HG03139 (cell line): ENCODE measurements around the gene DUS1L.

Source experiments
- ATAC-seq: cut with Tn5 transposase; IDR thresholded peaks from one replicate; pipeline ENCODE4 v1.9.1; 2021; ENCODE audit not compliant: unreplicated experiment

DUS1L gene

DNA sequence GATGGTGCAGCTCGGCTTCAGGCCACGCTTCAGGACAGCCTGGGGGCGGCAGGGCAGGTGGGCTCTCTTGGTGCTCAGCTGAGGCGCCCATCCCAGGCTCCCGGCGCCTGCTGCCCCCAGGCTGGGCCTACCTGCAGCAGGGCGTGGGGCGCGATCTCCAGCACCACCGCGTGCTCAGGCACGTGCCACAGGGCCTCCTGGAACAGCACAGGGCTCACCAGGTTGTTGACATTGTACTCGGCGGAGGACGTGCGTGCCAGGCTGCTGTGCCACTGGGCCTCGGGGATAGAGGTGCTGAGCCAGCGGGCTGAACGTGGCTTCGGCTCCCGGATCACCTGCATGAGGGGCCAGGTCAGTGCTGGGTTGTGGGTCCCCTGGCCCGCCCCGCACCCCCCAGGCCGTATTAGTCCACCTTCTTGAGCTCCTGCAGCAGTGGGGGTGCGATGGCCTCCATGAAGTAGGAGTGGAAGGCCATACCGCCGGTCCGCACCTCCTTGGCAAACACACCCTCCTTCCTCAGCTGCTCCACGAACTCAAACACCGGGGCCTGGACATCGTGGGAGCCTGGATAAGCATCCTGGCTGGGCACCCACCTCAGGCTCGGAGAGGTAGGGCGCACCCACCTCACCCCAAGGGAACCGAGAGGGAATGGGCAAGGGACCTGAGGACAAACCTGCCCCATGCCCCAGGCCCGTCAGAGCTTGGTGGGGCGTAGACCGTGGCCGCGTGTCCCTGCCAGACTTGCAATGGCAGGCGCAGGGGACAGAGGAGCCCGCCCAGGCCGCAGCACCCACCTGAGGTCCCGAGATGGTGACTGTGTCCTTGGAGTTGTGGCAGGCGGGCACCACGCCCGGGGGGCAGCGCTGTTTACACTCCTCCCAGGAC lies 23.5 kb upstream of the DUS1L start:
- no peak for ATAC-seq

DNA sequence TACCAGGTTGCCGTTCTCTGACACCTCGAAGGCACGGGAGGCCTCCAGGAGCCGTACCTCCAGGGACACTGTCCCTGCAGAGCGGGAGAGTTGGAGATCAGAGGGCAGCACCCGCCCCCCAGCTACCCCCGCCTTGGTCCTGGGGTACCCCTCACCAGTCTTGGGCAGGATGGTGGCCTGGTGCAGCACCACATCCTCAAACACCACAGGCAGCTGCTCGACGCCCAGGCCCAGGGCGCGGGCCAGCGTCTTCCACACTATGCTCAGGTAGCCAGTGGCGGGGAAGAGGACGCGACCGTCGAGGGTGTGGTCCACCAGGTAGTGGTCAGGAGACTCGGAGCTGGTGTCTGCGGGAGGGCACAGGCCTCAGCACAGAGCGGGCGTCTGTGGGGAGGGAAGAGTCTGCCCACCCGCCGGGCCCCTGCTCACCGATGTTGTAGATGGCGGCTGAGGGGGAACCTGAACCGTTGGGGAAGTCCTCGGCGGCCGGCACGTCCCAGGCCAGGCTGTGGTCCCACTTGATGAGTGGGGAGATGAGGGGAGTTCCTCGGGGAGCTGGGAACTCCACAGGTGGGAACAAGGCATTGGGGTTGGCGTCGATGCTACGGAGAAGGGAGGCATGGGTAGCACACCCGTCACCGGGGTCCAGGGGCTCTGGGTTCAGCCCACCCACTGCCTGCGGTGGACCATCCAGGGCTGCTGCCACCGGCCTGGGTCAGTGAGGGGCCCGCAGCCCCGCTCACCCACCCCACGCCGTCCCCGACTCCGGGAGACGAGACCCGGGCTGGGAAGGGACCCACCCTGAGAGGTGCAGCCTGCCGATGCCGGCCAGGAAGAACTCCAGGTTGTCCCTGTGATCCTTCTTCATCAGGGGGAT lies 22.6 kb upstream of the DUS1L start:
- ATAC-seq = no peak

- ATAC-seq = no peak
These were observed 21.6 kb upstream of the DUS1L start for GRCh38 chr17:82086941-82087906.

DNA sequence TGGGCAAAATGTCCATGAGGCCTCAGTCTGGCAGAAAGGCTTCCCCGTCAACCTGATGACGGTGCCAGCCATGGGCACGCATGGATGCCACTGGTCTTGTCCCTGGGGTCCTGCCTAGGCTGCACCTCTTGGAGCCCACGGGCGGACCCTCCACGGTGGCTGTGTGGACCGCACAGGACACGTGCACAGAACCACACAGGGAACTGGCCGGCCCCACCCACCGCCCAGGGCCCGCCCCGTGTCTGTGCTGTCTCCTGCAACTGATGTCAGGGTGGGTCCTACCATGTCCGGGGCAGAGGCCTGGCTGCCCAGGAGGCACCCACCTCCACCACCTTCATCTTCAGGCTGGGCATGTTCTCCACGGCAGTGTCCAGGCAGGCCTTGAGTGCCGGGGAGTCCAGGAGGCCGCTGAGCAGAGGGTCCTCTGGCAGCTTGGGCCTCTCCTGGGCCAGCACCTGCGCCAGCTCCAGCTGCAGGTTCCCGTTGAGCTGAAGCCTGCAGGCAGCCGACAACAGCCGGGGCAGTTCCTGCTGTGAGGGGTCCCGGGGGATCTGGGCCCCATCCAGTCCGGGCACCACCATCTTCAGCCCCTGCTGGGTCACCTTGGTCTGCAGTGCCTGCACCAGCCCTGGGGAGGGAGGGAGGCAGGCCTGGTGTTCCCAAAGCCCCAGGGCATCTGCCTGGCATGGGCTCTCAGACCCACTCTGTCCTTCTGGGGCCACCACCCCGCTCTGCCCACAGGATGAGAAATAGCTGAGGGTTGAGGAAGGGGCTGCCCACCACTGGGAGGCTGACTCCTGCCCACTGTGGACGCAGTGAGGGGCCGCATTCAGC lies 20.5 kb upstream of the DUS1L start:
- ATAC-seq = no peak

DNA sequence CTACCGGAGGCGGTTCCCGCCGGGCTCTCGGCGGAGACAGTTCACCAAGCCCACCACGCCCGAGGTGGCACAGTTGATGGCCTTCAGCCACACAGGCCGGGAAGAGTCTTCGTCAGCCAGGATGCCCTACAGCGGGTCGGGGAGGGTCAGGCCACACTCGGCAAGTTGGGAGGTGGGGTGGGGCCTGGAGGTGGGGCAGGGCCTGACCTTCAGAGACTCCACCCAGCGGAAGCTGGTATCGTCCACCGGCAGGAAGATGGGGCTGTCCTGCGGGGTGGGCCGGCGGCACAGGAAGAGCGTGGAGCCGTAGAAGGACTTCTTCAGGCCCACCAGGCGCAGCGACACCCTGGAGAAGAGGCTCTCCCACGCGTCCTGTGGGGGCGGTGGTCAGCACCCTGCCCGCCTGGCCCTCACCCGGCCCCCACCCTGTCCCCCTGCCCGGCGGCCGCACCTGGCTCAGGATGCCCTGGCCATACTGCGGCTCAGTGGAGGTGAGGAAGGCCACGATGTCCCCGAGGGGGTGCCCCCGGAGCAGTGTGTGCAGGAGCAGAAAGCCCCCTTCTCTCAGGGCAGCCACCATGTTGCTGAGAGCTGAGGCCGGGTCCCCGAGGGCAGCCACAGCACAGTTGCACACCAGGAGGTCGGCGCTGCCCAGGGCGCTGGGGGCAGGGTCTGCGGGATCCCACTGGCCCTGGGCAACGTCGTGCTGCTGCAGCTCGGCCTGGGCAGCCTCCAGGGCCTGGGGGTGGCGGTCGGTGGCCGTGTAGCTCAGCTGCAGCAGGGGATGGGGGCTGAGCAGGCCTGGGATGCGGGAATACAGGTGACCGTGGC lies 19.6 kb upstream of the DUS1L start:
- ATAC-seq = no peak

- ATAC-seq = no peak
These were observed 18.9 kb upstream of the DUS1L start for GRCh38 chr17:82084373-82085030.

DNA sequence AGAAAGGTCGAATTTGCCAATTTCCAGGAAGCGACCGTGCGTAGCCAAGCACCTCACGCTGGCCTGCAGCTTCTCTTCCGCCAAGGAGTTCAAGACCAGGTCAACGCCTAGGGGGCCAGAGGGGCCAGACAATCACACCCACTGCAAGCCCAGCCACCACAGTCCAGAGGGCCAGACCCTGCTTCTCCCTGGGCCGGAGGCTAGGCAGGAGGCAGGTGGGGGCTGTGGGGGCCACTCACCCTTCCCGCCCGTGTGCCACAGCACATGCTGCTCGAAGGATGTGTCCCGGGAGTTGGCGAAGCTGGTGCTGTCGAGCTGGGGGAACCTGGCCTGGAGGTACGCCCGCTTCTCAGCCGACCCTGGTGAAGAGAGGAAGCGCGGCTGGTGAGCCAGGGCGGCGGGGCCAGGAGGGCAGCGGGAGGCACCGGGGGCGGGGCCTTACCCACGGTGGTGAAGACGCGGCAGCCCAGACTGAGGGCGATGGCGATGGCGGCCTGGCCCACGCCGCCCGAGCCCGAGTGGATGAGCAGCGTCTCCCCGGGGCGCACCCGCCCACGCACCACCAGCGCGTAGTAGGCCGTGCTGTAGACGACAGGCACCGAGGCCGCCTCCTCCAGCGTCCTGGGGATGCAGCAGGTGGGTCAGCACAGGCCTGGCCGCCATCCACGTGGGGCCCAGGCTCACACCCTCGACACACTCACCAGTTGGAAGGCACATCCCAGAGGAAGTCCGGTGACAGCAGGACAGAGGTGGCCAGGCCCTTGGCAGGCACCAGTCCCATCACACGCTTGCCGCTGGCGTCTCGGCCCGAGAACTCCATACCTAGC lies 18.1 kb upstream of the DUS1L start:
- ATAC-seq = no peak

DNA sequence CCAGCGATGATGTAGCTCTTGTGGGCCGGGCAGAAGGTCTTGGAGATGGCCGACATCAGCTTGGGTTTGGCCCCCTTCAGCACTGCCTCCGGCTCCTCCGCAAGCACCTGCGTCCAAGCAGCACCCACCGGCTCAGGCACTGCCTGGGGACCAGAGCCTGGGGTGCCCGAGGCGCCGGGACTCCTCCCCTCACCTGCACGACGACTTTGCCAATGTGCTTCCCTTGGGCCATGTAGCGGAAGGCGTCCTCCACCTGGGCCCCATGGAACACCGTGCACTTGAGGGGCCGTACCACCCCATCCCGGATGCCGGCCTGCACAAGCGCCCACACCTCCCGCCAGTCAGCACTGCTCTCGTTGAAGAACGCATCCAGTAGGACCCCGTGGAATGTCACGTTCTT lies 17.4 kb upstream of the DUS1L start:
- no peak for ATAC-seq

DNA sequence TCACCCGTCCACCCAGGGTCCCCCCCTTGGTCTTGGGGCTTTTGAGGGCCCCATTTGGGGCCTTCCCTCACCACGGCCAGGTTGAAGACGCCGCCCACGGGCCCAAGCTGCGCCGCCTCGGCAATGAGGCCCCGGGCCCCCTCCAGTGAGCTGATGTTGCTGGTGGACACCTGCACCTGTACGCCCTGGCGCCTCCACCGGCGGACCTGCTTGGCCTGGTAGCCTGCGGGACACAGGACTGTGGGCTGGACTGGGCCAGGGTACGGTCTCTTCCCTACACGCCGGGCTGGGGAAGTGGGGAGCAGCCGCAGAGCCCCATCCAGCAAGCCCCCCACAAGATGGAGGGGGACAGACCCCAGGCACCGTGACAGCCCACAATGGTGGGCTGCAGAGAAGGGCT lies 16.9 kb upstream of the DUS1L start:
- no peak for ATAC-seq

DNA sequence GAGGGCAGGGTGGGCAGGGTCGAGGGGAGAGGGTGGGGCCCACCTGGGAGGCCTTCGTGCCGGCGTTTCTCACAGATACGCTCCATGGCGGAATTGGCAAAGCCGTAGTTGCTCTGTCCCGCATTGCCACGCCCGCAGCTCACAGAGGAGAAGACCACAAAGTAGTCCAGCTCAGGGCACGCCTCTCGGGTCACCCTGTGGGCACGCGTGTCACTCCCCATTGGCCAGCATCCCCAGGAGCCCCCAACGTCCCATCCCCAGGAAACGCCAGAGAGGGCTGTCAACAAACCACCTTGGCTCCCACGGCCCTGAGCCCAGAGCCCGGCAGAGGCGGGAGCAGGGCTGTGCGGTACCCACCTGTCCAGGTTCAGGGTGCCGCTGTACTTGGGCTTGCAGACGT lies 16.4 kb upstream of the DUS1L start:
- ATAC-seq = no peak

GRCh38 chr17:82081546-82081945 lies 15.9 kb upstream of the DUS1L start:
- no peak for ATAC-seq

DNA sequence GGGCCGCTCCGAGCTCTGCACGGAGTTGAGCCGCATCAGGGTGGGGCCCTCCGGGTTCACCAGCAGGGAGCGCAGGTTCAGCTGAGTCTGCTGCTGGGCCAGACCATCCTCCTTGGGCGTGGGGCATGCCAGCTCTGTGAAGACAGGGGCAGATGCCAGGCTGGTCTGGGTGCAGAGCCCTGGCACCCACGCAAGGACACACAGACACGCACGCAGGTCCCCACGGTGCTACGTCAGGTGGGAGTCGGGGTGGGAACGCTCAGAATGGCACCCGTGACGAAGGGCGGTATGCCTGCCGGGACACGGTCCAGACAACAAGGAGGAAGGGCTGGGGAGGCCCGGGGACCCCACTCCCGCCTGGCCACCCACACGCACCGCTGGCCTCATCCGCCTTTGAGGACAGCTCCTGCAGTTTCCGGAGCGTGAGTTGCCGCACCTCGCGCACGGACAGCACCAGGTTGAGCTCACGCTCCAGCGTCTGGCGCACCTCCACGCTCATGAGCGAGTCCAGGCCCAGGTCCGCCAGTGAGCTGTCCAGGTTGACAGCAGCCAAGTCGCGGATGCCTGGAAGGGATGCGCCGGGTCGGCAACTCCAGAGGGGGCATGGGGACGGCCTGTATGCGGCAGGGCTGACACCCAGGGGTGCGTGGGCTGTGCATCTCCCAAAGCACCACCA lies 15.3 kb upstream of the DUS1L start:
- ATAC-seq = no peak

GRCh38 chr17:82080048-82080788 lies 14.6 kb upstream of the DUS1L start:
- no peak for ATAC-seq

- no peak for ATAC-seq
These were observed 13.5 kb upstream of the DUS1L start for GRCh38 chr17:82079001-82079677.

DNA sequence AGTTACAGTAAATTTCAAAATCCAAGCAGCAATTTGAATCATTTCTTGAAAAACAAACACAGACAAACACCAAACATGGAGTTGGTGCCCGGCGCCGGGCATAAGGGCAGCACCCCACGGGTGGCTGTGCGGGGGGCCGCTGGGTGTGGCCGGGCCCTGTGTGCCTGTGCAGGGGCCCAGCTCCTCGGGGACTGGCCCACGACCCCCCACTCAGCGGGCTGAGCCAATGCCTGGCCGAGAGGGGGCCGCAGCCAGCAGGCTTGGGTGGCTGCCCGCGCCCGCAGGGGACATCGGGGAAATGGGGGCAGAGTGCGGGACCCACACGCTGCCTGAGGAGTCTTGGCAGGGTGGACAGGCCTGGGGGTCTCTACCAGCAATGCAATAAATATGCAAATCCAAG lies 12.8 kb upstream of the DUS1L start:
- ATAC-seq = no peak
